Endothelial cell of hepatic sinusoid (primary cell): ENCODE measurements around the gene PPFIBP2.

Experiments
- in situ Hi-C: cut with HindIII; loops from 2 replicates; pipeline ENCODE4 v1.10.0; 2017; ENCODE audit warnings: low sequenced_read_pairs

PPFIBP2 gene

GRCh38 chr11:7595016-7595866, 81.4 kb downstream of the PPFIBP2 start:
- in situ Hi-C loops, result no loop called here

DNA sequence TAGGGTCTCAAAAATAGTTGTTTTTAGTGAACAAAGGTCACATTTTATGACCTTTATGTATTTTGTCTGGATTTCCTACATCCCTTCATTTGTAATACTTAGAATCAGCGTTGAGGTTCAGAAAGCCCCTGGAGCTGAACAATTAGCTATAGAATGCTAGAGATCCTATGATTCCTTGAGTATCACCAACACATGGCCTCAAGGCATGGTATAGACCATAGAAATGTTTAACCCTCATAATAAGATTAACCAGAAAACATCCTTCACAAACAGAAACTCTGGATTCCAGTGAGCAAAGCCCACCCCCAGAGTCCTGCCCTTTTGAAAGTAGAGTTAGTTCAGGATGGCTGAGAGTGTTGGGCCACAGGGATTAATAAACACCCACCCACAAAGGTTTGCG, 82.2 kb downstream of the PPFIBP2 start:
- in situ Hi-C loops, result no loop called here

DNA sequence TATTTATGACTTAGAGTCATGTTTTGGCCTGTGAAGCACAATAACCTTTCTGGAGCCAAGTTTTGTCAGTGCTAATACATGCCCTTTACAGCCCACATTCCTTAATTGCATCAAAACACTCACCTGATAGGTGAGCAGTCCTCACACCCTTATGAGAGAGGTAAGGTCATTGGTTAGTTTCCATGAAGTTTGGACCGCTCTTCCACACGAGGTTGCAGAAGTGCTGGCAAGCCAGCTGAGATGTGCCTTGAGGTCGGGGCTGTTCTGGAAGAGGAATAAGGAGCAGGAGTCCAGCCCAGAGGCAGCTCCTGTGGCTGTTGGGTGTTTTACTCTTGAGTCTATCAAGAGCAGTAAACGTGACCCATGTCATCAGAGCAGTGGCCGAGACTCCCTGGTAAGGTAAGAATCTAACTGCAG, 83.2 kb downstream of the PPFIBP2 start:
- in situ Hi-C loops, result no loop called here

DNA sequence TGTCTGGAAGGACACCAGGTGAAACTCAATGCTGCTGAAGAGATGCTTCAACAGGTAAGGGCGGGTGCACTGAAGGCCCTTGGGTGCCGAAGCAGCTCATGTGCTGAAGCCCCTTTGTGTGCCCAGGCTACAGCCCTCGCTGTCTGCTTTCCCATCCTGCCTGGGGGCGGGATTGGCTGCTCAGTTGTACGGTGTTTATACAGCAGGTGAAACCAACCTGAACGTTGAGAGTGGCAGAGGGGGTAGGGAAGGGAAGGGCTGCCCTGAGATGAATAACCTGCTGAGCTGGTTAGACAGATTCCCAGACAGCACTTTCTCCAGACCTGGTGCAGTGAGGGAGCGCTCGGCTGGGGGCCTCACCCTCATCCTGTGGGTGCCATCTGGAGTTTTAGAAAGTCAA, 83.8 kb downstream of the PPFIBP2 start:
- in situ Hi-C loops, result no loop called here

GRCh38 chr11:7599209-7599608, 85.4 kb downstream of the PPFIBP2 start:
- in situ Hi-C loops, result no loop called here

DNA sequence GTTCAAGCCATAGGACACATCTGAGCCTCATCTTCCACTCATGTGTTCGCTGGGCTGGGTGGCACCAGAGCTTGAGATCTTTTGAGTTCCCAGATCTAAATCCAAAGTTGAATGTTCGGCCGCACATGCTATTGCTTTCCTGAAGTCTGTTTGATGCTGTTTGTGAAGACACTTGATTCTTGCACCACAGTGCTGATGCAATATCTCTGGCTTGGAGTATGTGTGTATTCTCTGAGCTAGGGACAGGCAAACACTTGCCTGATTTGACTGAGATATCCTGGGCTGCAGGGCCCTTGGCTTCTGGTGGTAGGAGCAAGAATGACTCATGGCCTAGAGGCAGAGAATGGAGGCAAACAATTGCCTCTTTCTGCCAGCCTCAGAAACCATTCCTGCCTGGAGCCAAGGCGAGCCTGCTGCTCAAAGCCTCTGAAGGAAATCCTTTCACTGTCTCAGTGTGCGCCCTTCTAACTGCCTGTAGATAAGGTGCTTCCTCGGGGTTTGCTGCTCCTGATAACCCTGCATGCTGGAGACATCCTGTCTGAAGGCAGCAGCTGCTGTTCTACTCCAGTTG, 86.5 kb downstream of the PPFIBP2 start:
- in situ Hi-C loops, result no loop called here

DNA sequence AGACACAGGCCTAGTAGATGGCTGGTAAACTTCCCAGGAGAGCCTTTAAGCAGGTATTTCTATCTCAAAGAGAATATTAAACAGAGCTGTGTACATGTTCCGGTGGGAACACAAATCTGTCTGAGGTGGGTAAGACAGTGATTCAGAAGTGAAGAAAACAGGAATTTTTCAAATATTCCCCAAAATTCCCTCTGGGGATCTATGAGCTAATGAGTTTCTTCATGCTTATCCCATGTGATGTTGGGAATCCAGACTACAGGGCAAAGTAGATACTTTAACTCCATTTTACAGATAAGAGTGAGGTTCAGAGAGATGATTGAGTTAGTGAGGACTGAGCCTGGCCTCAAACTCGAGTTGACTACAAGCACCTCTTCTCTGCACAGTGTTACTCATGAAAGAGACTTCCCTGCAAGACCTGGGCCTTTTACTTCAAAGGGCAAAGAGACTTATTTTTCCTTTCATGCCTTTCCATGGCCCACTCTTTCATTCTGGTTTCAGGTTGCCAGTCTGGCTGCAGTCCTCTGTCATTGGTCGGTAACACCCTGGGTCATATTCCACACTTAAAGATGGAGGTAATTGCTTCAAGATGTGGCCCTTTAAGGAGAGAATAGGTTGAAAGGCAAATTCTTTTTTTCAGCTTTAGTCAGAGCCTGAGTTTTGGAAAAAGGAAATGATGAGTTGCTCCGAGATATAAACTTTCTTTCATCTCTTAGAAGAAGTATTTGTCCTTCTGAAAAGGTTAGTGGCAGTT, 89.4 kb downstream of the PPFIBP2 start:
- in situ Hi-C loops, result no loop called here

DNA sequence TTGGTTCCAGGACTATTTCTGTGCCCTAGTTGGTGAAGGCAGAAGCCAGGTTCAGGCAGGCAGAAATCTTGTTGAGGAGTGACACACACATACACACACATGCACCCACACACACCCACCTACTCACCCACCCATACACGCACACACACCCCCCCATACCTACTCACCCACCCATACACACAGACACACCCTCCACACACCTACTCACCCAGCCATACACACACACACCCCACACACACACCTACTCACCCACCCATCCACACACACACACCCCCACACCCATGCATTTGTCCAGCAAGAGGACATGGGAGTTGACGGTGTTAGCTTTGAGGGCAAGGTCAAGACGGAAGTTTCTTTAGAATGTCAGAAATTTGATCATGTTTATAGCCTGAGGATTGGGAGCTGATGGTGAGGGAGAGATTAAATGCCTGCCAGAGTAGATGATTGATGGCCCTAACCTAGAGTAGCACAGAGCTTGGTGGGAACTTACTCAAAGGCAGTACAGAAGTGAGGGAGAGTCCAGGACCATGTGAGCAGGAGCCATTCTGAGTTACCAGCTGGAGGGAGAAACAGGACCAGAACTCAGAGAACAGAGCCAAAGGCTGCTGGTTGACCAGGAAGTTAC, 90.6 kb downstream of the PPFIBP2 start:
- in situ Hi-C loops, result no loop called here

DNA sequence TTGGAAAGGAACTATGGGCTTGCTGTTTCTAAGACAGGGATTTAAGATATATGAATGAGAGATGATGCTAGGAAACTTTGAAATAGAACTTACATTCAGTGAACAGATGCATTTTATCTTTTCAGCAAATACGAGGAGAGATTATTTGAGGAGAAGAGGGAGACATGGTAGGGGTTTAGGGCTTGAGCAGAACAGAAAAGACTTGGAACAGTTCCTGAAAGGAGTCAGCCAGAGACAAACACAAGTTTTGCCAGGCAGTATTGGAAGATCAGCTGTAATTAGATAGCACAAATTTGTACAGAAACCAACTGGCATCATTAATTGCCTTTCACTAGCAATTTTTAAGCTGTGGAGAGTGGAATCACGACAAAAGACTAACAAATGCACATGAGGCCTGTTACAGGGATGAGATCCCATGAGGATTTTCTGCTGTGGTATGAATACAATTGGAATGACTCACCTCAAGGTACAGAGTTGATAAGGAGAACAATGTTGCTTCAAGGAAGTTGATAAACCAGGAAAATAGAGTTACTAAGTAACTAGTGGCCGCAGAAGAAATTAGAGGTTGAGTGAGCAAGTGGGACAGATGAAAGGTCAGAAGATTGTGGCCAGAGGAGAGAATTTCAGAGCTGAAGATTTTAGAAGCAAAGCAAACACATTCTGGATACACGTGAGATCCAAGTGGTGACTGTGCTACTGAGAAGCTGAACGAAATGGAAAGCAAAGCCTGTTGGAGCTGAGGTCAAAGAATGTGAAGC, 91.6 kb downstream of the PPFIBP2 start:
- in situ Hi-C loops, result no loop called here

GRCh38 chr11:7606496-7606895, 92.7 kb downstream of the PPFIBP2 start:
- in situ Hi-C loops, result no loop called here

GRCh38 chr11:7609015-7609414, 95.2 kb downstream of the PPFIBP2 start:
- in situ Hi-C loops, result no loop called here

DNA sequence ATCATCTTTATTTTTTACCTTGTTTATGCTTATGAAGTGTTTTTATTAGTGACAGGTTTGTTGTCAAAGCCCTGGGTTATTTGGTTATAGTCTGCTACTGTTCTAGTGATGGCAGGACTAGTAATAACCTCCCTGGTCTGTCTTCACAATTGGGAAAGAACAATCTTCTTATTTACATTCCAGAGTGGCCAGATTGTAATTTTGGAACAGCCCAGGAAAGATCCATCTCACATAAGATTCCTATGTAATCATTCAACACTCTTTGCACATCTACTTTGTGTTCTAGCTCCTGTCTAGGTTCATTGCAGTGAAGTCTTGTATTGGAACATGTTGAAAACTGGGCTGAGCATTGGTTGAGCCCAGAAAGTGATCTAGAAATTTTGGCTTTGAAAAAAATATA, 95.7 kb downstream of the PPFIBP2 start:
- in situ Hi-C loops, result no loop called here

GRCh38 chr11:7610393-7610792, 96.6 kb downstream of the PPFIBP2 start:
- in situ Hi-C loops, result no loop called here

DNA sequence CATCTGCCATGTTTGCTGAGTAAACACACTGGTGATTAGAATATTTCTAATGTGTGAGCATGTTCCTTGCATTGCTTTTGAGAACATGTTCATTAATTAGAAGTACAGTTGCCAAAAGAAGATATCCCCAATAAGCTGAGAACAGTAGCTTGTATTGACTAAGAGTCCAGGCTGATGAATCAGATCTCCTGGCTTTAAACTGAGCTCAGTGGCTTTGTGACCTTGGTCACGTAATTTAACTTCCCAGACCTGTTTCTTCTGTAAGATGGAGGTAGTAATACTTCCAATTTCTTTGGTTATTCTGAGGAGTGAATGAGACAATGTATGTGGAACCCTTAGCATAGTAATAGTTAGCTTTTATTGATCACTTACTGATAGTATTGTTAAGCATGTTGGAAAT, 97.6 kb downstream of the PPFIBP2 start:
- in situ Hi-C loops, result no loop called here

- in situ Hi-C loops, result no loop called here
Observed at GRCh38 chr11:7612056-7612660, 98.4 kb downstream of the PPFIBP2 start.

- in situ Hi-C loops, result no loop called here
Observed at GRCh38 chr11:7612661-7613393, 99.0 kb downstream of the PPFIBP2 start.

GRCh38 chr11:7613394-7613720, 99.6 kb downstream of the PPFIBP2 start:
- in situ Hi-C loops, result no loop called here

DNA sequence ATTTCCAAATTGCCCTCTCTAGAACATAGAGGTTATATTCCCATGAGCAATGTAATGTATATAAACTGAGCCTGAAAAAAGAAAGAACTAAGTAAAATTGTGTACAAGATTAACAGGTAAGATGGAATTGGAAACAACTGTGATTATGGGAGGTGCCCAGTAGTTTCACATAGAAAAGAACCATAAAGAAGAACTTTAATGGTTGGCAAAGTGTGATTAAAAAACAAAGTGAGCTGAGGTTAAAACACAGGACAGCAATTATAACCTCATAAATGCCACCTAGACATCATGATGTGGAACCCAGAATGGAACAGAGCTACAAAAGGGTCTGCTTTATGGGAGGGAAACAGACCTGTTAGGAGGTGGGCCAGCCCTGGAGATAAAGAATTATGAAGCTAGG, 100.9 kb downstream of the PPFIBP2 start:
- in situ Hi-C loops, result no loop called here

GRCh38 chr11:7617032-7617431, 103.2 kb downstream of the PPFIBP2 start:
- in situ Hi-C loops, result no loop called here

- in situ Hi-C loops, result no loop called here
Observed at GRCh38 chr11:7619322-7619721, 105.5 kb downstream of the PPFIBP2 start.
